SU-DHL-6 (cell line): Measurements from ENCODE around the gene VTI1A.

Experiments used
- CTCF ChIP-seq: fragments of 200-600 bp; sonication (generic); IDR thresholded peaks from one replicate; pipeline ENCODE4 v1.5.1; 2017; ENCODE audit warnings: antibody characterized with exemption, mild to moderate bottlenecking, low read length, moderate library complexity; ENCODE audit not compliant: insufficient read depth, poor library complexity, severe bottlenecking
- EZH2phosphoT487 ChIP-seq: fragments of 200-600 bp; sonication (generic), shearing (Covaris generic); conservative IDR thresholded peaks from 2 replicates; pipeline ENCODE4 v1.6.1; 2018; ENCODE audit warnings: mild to moderate bottlenecking, antibody characterized with exemption, low read length, moderate library complexity, mixed read lengths

GRCh38 chr10:112738606-112739591 is 291.9 kb downstream of the VTI1A start:
- no peak for TF ChIP-seq CTCF
- TF ChIP-seq EZH2phosphoT487, result no peak
